Measurements from ENCODE around the gene ENPP6. TPM values are rescaled to one million over a fixed set of nuclear protein-coding genes. Genes with fewer than 3 reads are reported as not detected.

The ENPP6 gene
- total and polyA plus RNA-seq, 4 donors: 0.05 to 0.08 (median 0.05) TPM; not detected in 1

DNA sequence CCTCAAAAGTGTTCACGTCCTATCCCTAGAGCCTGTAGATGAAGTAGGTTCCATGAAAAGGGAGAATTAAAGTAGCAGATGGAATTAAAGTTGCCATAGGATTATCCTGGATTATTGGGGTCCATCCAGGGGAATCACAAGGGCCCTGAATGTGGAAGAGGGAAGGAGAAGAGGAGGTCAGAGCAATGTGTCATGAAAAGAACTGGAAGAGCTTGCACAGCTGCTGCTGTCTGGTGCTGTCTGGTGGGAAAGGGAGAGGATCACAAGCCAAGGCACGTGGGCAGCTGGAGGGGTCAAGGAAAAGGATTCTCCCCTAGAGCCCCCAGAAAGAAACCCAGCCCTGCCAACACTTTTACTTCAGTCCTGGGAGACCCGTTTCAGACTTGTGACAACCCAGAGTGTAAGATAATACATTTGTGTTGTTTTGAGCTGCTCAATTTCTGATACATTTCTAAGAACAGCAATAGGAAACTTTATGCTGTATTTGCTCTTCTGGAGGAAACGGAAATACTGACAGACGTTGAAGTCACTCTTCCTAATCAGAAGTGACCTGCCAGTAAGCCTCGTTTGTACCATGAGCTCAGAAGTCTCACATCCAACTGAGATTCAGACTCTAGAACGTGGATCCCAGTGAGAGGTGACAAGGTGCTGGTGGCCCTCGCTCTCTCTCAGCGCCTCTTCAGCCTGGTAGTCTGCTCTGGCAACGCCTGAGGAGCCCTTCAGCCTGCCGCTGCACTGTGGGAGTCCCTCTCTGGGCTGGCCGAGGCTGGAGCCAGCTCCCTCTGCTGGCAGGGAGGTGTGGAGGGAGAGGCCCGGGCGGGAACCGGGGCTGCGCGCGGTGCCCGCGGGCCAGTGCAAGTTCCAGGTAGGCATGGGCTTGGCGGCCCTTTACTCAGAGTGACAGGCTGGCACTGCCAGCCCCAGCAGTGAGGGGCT is 34.7 kb upstream of the ENPP6 start:
- H3K27me3 ChIP-seq (ENCODE audit: control insufficient read depth in 4 of 4, insufficient read depth in 4 of 4, low read length in 3 of 4): no peaks in the 10 kb centered on the region

More for the DNA sequence above, 34.7 kb upstream of the ENPP6 start:
- H3K9me3 ChIP-seq (ENCODE audit: control insufficient read depth in 4 of 4, low read length in 3 of 4): peaks cover 0 to 2% (median 0%) of the 10 kb centered on the region in 4 donors
- H3K9ac ChIP-seq (ENCODE audit: low read depth in 1 of 2, low read length in 2 of 2): no peak overlapping the region
- TF ChIP-seq HNF4A (conservative IDR thresholded peaks at IDR 0.05) (no peak), SP1 (IDR thresholded peaks at IDR 0.05) (no peak), FOXA2 (IDR thresholded peaks at IDR 0.05) (no peak), JUND (IDR thresholded peaks at IDR 0.05) (no peak), TAF1 (conservative IDR thresholded peaks at IDR 0.05) (no peak), RAD21 (IDR thresholded peaks at IDR 0.05) (no peak), GABPA (IDR thresholded peaks at IDR 0.05 in 1 of 2, conservative IDR thresholded peaks at IDR 0.05 in 1 of 2) (no peak), EGR1 (IDR thresholded peaks at IDR 0.05; ENCODE audit: low read depth in 2 of 2) (no peak)
- TF ChIP-seq, protein P1, sequence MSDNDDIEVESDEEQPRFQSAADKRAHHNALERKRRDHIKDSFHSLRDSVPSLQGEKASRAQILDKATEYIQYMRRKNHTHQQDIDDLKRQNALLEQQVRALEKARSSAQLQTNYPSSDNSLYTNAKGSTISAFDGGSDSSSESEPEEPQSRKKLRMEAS (IDR thresholded peaks at IDR 0.05): no peak
- TF ChIP-seq, protein P2, sequence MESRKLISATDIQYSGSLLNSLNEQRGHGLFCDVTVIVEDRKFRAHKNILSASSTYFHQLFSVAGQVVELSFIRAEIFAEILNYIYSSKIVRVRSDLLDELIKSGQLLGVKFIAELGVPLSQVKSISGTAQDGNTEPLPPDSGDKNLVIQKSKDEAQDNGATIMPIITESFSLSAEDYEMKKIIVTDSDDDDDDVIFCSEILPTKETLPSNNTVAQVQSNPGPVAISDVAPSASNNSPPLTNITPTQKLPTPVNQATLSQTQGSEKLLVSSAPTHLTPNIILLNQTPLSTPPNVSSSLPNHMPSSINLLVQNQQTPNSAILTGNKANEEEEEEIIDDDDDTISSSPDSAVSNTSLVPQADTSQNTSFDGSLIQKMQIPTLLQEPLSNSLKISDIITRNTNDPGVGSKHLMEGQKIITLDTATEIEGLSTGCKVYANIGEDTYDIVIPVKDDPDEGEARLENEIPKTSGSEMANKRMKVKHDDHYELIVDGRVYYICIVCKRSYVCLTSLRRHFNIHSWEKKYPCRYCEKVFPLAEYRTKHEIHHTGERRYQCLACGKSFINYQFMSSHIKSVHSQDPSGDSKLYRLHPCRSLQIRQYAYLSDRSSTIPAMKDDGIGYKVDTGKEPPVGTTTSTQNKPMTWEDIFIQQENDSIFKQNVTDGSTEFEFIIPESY (IDR thresholded peaks at IDR 0.05): no peak
- TF ChIP-seq, protein P3, sequence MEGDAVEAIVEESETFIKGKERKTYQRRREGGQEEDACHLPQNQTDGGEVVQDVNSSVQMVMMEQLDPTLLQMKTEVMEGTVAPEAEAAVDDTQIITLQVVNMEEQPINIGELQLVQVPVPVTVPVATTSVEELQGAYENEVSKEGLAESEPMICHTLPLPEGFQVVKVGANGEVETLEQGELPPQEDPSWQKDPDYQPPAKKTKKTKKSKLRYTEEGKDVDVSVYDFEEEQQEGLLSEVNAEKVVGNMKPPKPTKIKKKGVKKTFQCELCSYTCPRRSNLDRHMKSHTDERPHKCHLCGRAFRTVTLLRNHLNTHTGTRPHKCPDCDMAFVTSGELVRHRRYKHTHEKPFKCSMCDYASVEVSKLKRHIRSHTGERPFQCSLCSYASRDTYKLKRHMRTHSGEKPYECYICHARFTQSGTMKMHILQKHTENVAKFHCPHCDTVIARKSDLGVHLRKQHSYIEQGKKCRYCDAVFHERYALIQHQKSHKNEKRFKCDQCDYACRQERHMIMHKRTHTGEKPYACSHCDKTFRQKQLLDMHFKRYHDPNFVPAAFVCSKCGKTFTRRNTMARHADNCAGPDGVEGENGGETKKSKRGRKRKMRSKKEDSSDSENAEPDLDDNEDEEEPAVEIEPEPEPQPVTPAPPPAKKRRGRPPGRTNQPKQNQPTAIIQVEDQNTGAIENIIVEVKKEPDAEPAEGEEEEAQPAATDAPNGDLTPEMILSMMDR (IDR thresholded peaks at IDR 0.05; ENCODE audit: low read depth, low read length, missing input control): no peak
- TF ChIP-seq, protein P4, sequence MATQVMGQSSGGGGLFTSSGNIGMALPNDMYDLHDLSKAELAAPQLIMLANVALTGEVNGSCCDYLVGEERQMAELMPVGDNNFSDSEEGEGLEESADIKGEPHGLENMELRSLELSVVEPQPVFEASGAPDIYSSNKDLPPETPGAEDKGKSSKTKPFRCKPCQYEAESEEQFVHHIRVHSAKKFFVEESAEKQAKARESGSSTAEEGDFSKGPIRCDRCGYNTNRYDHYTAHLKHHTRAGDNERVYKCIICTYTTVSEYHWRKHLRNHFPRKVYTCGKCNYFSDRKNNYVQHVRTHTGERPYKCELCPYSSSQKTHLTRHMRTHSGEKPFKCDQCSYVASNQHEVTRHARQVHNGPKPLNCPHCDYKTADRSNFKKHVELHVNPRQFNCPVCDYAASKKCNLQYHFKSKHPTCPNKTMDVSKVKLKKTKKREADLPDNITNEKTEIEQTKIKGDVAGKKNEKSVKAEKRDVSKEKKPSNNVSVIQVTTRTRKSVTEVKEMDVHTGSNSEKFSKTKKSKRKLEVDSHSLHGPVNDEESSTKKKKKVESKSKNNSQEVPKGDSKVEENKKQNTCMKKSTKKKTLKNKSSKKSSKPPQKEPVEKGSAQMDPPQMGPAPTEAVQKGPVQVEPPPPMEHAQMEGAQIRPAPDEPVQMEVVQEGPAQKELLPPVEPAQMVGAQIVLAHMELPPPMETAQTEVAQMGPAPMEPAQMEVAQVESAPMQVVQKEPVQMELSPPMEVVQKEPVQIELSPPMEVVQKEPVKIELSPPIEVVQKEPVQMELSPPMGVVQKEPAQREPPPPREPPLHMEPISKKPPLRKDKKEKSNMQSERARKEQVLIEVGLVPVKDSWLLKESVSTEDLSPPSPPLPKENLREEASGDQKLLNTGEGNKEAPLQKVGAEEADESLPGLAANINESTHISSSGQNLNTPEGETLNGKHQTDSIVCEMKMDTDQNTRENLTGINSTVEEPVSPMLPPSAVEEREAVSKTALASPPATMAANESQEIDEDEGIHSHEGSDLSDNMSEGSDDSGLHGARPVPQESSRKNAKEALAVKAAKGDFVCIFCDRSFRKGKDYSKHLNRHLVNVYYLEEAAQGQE (IDR thresholded peaks at IDR 0.05): no peak
- TF ChIP-seq, protein P5, sequence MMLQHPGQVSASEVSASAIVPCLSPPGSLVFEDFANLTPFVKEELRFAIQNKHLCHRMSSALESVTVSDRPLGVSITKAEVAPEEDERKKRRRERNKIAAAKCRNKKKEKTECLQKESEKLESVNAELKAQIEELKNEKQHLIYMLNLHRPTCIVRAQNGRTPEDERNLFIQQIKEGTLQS (IDR thresholded peaks at IDR 0.05): no peak
- no peak overlapping the region for H3K4me3 ChIP-seq (ENCODE audit: low read depth in 1 of 3, low read length in 3 of 3)
- H3K36me3 ChIP-seq (ENCODE audit: control insufficient read depth in 4 of 4, insufficient read depth in 3 of 4, low read depth in 1 of 4, low read length in 3 of 4): no peaks in the 10 kb centered on the region
- WGBS: 88% methylated on average over 21 of the region's 21 CpGs
- no peak for DNase-seq (ENCODE audit: low spot score)
- H3K4me1 ChIP-seq (ENCODE audit: control insufficient read depth in 4 of 4, insufficient read depth in 4 of 4, low read length in 3 of 4): no peaks in the 10 kb centered on the region
- no peak overlapping the region for H3K27ac ChIP-seq (ENCODE audit: low read depth in 1 of 2, low read length in 2 of 2)
